GDM1 (cell line): ENCODE measurements around the gene DIO3.

ENCODE experiments used
- DNase-seq: peaks from one replicate; lab custom pipeline; 2025; lab: John Stamatoyannopoulos, UW

Gene DIO3

GRCh38 chr14:101598571-101599233, 37.4 kb downstream of the DIO3 start:
- DNase-seq = no peak

- no peak for DNase-seq
These were observed 38.1 kb downstream of the DIO3 start for GRCh38 chr14:101599234-101599885.

GRCh38 chr14:101600336-101600890, 39.1 kb downstream of the DIO3 start:
- DNase-seq = no peak

GRCh38 chr14:101600891-101601605, 39.8 kb downstream of the DIO3 start:
- DNase-seq = no peak

GRCh38 chr14:101601606-101602465, 40.5 kb downstream of the DIO3 start:
- no peak for DNase-seq

GRCh38 chr14:101602466-101602840, 41.2 kb downstream of the DIO3 start:
- no peak for DNase-seq

GRCh38 chr14:101603096-101603495, 41.8 kb downstream of the DIO3 start:
- DNase-seq = no peak

GRCh38 chr14:101604228-101604934, 43.1 kb downstream of the DIO3 start:
- DNase-seq = no peak

- no peak for DNase-seq
These were observed 43.9 kb downstream of the DIO3 start for GRCh38 chr14:101604935-101605780.

- DNase-seq = no peak
These were observed 44.5 kb downstream of the DIO3 start for GRCh38 chr14:101605836-101606235.
